SU-DHL-6 (cell line): ENCODE measurements around the gene SCAMP2.

ENCODE experiments used
- H2AFZ ChIP-seq: fragments of 200-600 bp; sonication (generic); 2 replicates; pipeline ENCODE4 v1.6.1; 2014; ENCODE audit warnings: low read depth, mild to moderate bottlenecking, moderate library complexity, mixed read lengths, antibody characterized with exemption, low read length; ENCODE audit not compliant: severe bottlenecking
- H3F3A ChIP-seq: fragments of 200-600 bp; shearing (Covaris generic); 2 replicates; pipeline ENCODE4 v1.6.0; 2016; ENCODE audit warnings: antibody characterized with exemption, mild to moderate bottlenecking; ENCODE audit not compliant: insufficient read depth
- H3K27ac ChIP-seq: fragments of 200-600 bp; sonication (generic); 2 replicates; pipeline ENCODE4 v1.5.1; 2016; ENCODE audit warnings: low read depth, mild to moderate bottlenecking, low read length, moderate library complexity, mixed read lengths
- H3K27me3 ChIP-seq: fragments of 200-600 bp; sonication (generic), shearing (Covaris generic); 2 replicates; pipeline ENCODE4 v1.6.0; 2014; ENCODE audit warnings: mild to moderate bottlenecking, low read length
- H3K36me3 ChIP-seq: fragments of 200-600 bp; sonication (generic); 2 replicates; pipeline ENCODE4 v1.6.1; 2014; ENCODE audit warnings: mild to moderate bottlenecking, low read length, mixed read lengths
- H3K4me2 ChIP-seq: fragments of 300-600, 200-600 bp; shearing (Covaris generic), sonication (generic); 2 replicates; pipeline ENCODE4 v1.6.0; 2014; ENCODE audit warnings: low read length, low read depth, mild to moderate bottlenecking; ENCODE audit not compliant: poor library complexity, severe bottlenecking
- H3K4me3 ChIP-seq: fragments of 200-600 bp; sonication (generic); 2 replicates; pipeline ENCODE4 v1.5.1; 2014; ENCODE audit warnings: antibody characterized with exemption, low read length, mild to moderate bottlenecking, mixed read lengths; ENCODE audit not compliant: insufficient read depth, poor library complexity, severe bottlenecking
- H3K79me2 ChIP-seq: fragments of 200-600 bp; sonication (generic); 2 replicates; pipeline ENCODE4 v1.6.1; 2014; ENCODE audit warnings: mild to moderate bottlenecking, low read length, moderate library complexity; ENCODE audit not compliant: insufficient read depth
- H3K9ac ChIP-seq: fragments of 200-600 bp; sonication (generic); 2 replicates; pipeline ENCODE4 v1.7.0; 2014; ENCODE audit warnings: mild to moderate bottlenecking, low read length
- H3K9me2 ChIP-seq: fragments of 200-600 bp; sonication (generic); replicated peaks from 2 replicates; pipeline ENCODE4 v1.6.1; 2014; ENCODE audit warnings: low read length; ENCODE audit not compliant: insufficient read depth
- H3K9me3 ChIP-seq: fragments of 200-600 bp; sonication (generic); 2 replicates; pipeline ENCODE4 v1.6.1; 2014; ENCODE audit warnings: low read length, mixed read lengths; ENCODE audit not compliant: insufficient read depth
- H4K20me1 ChIP-seq: fragments of 200-600 bp; sonication (generic); 2 replicates; pipeline ENCODE4 v1.6.1; 2014; ENCODE audit warnings: low read depth, mild to moderate bottlenecking, antibody characterized with exemption, low read length, moderate library complexity, mixed read lengths
- EZH2phosphoT487 ChIP-seq: fragments of 200-600 bp; sonication (generic), shearing (Covaris generic); conservative IDR thresholded peaks from 2 replicates; pipeline ENCODE4 v1.6.1; 2018; ENCODE audit warnings: mild to moderate bottlenecking, antibody characterized with exemption, low read length, moderate library complexity, mixed read lengths
- TF ChIP-seq, protein P1 (sequence below): fragments of 200-600 bp; sonication (generic); IDR thresholded peaks from one replicate; pipeline ENCODE4 v1.5.1; 2017; ENCODE audit warnings: antibody characterized with exemption, mild to moderate bottlenecking, low read length, moderate library complexity; ENCODE audit not compliant: insufficient read depth, poor library complexity, severe bottlenecking

The SCAMP2 gene

GRCh38 chr15:74884428-74885223 lies 11.5 kb upstream of the SCAMP2 start:
- Histone ChIP-seq H3K36me3 (no peaks in the 10 kb centered on the region), H2AFZ (no peak overlapping the region), H3K27me3 (no peaks in the 10 kb centered on the region), H3K79me2 (no peaks in the 10 kb centered on the region), H3K9me3 (peaks cover 16% of the 10 kb centered on the region), H3K27ac (no peak overlapping the region), H3K9ac (no peak overlapping the region), H3F3A (no peaks in the 10 kb centered on the region), H4K20me1 (no peaks in the 10 kb centered on the region), H3K4me3 (no peak overlapping the region), H3K9me2 (no peaks in the 10 kb centered on the region), H3K4me2 (no peak overlapping the region)
- TF ChIP-seq, protein P1, sequence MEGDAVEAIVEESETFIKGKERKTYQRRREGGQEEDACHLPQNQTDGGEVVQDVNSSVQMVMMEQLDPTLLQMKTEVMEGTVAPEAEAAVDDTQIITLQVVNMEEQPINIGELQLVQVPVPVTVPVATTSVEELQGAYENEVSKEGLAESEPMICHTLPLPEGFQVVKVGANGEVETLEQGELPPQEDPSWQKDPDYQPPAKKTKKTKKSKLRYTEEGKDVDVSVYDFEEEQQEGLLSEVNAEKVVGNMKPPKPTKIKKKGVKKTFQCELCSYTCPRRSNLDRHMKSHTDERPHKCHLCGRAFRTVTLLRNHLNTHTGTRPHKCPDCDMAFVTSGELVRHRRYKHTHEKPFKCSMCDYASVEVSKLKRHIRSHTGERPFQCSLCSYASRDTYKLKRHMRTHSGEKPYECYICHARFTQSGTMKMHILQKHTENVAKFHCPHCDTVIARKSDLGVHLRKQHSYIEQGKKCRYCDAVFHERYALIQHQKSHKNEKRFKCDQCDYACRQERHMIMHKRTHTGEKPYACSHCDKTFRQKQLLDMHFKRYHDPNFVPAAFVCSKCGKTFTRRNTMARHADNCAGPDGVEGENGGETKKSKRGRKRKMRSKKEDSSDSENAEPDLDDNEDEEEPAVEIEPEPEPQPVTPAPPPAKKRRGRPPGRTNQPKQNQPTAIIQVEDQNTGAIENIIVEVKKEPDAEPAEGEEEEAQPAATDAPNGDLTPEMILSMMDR, result no peak
- no peak for TF ChIP-seq EZH2phosphoT487

- Histone ChIP-seq H3K36me3 (no peaks in the 10 kb centered on the region), H4K20me1 (no peaks in the 10 kb centered on the region), H3K27me3 (no peaks in the 10 kb centered on the region), H3K4me3 (no peak overlapping the region), H3K9ac (no peak overlapping the region), H3K79me2 (no peaks in the 10 kb centered on the region), H3K9me2 (no peaks in the 10 kb centered on the region), H3K4me2 (no peak overlapping the region), H3F3A (no peaks in the 10 kb centered on the region), H3K9me3 (peaks cover 16% of the 10 kb centered on the region), H2AFZ (no peak overlapping the region), H3K27ac (no peak overlapping the region)
- TF ChIP-seq, protein P1, result no peak
- no peak for TF ChIP-seq EZH2phosphoT487
These were observed 9.4 kb upstream of the SCAMP2 start for GRCh38 chr15:74882528-74882927.

DNA sequence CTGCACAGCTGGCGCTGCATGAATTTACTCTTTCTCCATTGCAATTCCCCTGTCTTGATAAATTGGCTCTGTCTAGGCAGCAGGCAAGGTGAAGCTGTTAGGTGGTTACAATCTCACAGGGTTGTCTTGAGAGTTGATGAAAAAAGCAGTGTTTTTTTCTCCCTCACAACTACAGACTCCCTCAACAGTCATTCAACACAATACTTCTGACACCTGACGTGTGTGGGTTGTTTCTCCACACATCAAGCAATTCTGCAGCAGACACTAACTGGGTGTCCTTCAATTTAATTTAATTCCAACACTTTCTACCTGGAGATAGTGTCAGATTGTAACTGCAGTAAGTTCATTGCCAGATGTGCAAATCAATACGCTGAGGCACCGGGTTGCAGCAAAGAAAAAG lies 5.1 kb upstream of the SCAMP2 start:
- H3K4me2 ChIP-seq, result no peak overlapping the region
- H3K4me3 ChIP-seq, result no peak overlapping the region
- no peaks in the 10 kb centered on the region for H3K79me2 ChIP-seq
- peaks cover 15% of the 10 kb centered on the region for H3K9me3 ChIP-seq
- H3K36me3 ChIP-seq, result no peaks in the 10 kb centered on the region
- H2AFZ ChIP-seq, result no peak overlapping the region
- H3K9me2 ChIP-seq, result no peaks in the 10 kb centered on the region
- H3F3A ChIP-seq, result no peaks in the 10 kb centered on the region
- no peaks in the 10 kb centered on the region for H4K20me1 ChIP-seq
- no peaks in the 10 kb centered on the region for H3K27me3 ChIP-seq
- H3K9ac ChIP-seq, result no peak overlapping the region
- H3K27ac ChIP-seq, result no peak overlapping the region
- no peak for TF ChIP-seq EZH2phosphoT487

DNA sequence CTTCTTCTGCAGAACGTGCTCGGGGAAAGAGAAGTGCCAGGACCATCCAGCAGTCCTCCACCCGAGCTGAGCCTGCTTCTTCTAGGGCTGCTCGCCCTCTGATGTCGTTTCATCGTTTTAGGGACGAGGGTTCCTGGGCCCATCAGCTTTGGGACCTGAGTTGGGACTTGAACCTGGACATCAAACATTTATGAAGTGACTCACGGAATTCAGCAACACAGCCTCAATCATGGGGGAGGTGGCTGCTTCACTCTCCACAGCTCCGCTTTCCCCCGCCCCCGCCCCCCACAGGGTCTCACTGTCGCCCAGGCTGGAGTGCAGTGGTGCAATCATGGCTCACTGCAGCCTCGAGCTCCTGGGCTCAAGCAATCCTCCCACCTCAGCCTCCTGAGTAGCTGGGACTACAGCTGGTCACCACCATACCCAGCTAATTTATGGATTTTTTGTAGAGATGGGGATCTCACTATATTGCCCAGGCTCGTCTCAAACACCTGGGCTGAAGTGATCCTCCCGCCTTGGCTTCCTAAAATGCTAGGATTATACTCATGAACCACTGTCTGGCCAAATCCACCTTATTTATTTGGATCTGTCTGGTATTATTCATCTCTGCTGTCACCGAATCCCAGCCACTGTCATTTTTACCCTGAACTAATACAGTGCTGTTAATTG lies 725 bp upstream of the SCAMP2 start:
- peak overlapping the region; percentile 64 for H3K4me3 ChIP-seq
- peak overlapping the region; percentile 94 for H3K4me2 ChIP-seq
- H3K9ac ChIP-seq, result peak overlapping the region; percentile 74
- H3K27ac ChIP-seq, result peak overlapping the region; percentile 4; the same call in 1 of the 2 replicates
- H3K79me2 ChIP-seq, result peaks cover 40% of the 10 kb centered on the region
- TF ChIP-seq, protein P1, result no peak
- TF ChIP-seq EZH2phosphoT487, result no peak
- H3K9me2 ChIP-seq, result no peaks in the 10 kb centered on the region
- H3K27me3 ChIP-seq, result no peaks in the 10 kb centered on the region
- H3K36me3 ChIP-seq, result no peaks in the 10 kb centered on the region
- H3F3A ChIP-seq, result peaks cover 9% of the 10 kb centered on the region
- H2AFZ ChIP-seq, result peak overlapping the region; percentile 82
- H4K20me1 ChIP-seq, result peaks cover 3% of the 10 kb centered on the region; the same call in 1 of the 2 replicates
- H3K9me3 ChIP-seq, result no peaks in the 10 kb centered on the region
